Suprapubic skin (tissue), 4 donors: ENCODE data around the gene KRTCAP3. TPM values are rescaled to one million over a fixed set of nuclear protein-coding genes. Genes with fewer than 3 reads are reported as not detected.

ENCODE experiments used
- DNase-seq, 2 donors: peaks; one replicate each; pipeline ENCODE4 v3.0.0-alpha.2; 2019; ENCODE audit warnings: low spot score in 2 of 2
- H3K27ac ChIP-seq: fragments of 200-600 bp; sonication (generic); one replicate; pipeline ENCODE4 v1.5.1; 2019
- H3K27me3 ChIP-seq: fragments of 200-600 bp; sonication (generic); one replicate; pipeline ENCODE4 v1.5.1; 2019
- H3K36me3 ChIP-seq: fragments of 200-600 bp; sonication (generic); one replicate; pipeline ENCODE4 v1.5.1; 2019
- H3K4me1 ChIP-seq: fragments of 200-600 bp; sonication (generic); one replicate; pipeline ENCODE4 v1.5.1; 2019
- H3K4me3 ChIP-seq: fragments of 200-600 bp; sonication (generic); one replicate; pipeline ENCODE4 v1.5.1; 2019; ENCODE audit warnings: mild to moderate bottlenecking
- H3K9me3 ChIP-seq: fragments of 200-600 bp; sonication (generic); one replicate; pipeline ENCODE4 v1.5.1; 2019
- CTCF ChIP-seq, 2 donors: fragments of 200-600 bp in 1 of 2; fragments of 450-650 bp in 1 of 2; sonication (generic) in 1 of 2; IDR thresholded peaks; one replicate each; pipeline ENCODE4 v1.5.1; 2016 to 2019; ENCODE audit warnings: antibody characterized with exemption in 2 of 2, mild to moderate bottlenecking in 1 of 2, moderate library complexity in 1 of 2
- EP300 ChIP-seq: sonication (generic); formaldehyde crosslinking; IDR thresholded peaks from one replicate; pipeline ENCODE4 v1.6.1; 2017; ENCODE audit warnings: antibody characterized with exemption
- POLR2A ChIP-seq, 2 donors: fragments of 450-650 bp; IDR thresholded peaks; one replicate each; pipeline ENCODE4 v1.6.1; 2017; ENCODE audit warnings: antibody characterized with exemption in 2 of 2, mild to moderate bottlenecking in 2 of 2, moderate library complexity in 2 of 2
- POLR2AphosphoS5 ChIP-seq, 3 donors: sonication (generic); formaldehyde crosslinking; IDR thresholded peaks; one replicate each; pipeline ENCODE4 v1.6.1; 2017; ENCODE audit warnings: antibody characterized with exemption in 3 of 3
- WGBS: methylation state at CpG from one replicate; pipeline ENCODE4 v1.1.5; 2018; 5-methylcytosine and 5-hydroxymethylcytosine counted together
- total RNA-seq, 4 donors: library from RNA; depleted of rRNA; stranded (reverse); fragments of >200 nt; gene quantifications; one replicate each; pipeline ENCODE4 v1.1.0, GENCODE V29; 2016

Gene KRTCAP3
- total RNA-seq, 4 donors from 2014 or later = 31.0 to 50.1 (median 42.2) TPM

GRCh38 chr2:27445615-27446014 is 3.4 kb downstream of the KRTCAP3 start:
- Histone ChIP-seq H3K36me3 (peaks cover 48% of the 10 kb centered on the region), H3K27ac (peak overlapping the region; percentile 61), H3K4me1 (peaks cover 24% of the 10 kb centered on the region), H3K27me3 (no peaks in the 10 kb centered on the region), H3K9me3 (no peaks in the 10 kb centered on the region), H3K4me3 (no peak overlapping the region)
- peak in 1 of 2 donors; percentile 63 for DNase-seq
- no peak for TF ChIP-seq CTCF (IDR thresholded peaks at IDR 0.05)
- no peak for TF ChIP-seq EP300
- no peak for TF ChIP-seq POLR2AphosphoS5 (IDR thresholded peaks at IDR 0.05)
- TF ChIP-seq POLR2A (IDR thresholded peaks at IDR 0.05) = no peak
- WGBS = 45% methylated on average over 8 of the region's 8 CpGs

- peaks cover 43% of the 10 kb centered on the region for H3K36me3 ChIP-seq
- TF ChIP-seq POLR2A (IDR thresholded peaks at IDR 0.05) = no peak
- no peak for TF ChIP-seq EP300
- TF ChIP-seq CTCF (IDR thresholded peaks at IDR 0.05) = no peak
- peak overlapping the region; percentile 61 for H3K27ac ChIP-seq
- WGBS = 33% methylated on average over 3 of the region's 3 CpGs
- H3K4me3 ChIP-seq = no peak overlapping the region
- no peaks in the 10 kb centered on the region for H3K9me3 ChIP-seq
- peak in 1 of 2 donors; percentile 70 for DNase-seq
- H3K4me1 ChIP-seq = peaks cover 24% of the 10 kb centered on the region
- H3K27me3 ChIP-seq = no peaks in the 10 kb centered on the region
Measured at GRCh38 chr2:27446057-27446456, 3.9 kb downstream of the KRTCAP3 start.

- Histone ChIP-seq H3K4me1 (peaks cover 13% of the 10 kb centered on the region), H3K27me3 (no peaks in the 10 kb centered on the region), H3K4me3 (no peak overlapping the region), H3K9me3 (no peaks in the 10 kb centered on the region), H3K36me3 (peaks cover 46% of the 10 kb centered on the region), H3K27ac (no peak overlapping the region)
- DNase-seq = no peak
- 94% methylated on average over 3 of the region's 3 CpGs for WGBS
- TF ChIP-seq EP300 (no peak), CTCF (IDR thresholded peaks at IDR 0.05) (no peak), POLR2AphosphoS5 (IDR thresholded peaks at IDR 0.05) (no peak), POLR2A (IDR thresholded peaks at IDR 0.05) (no peak)
Measured at GRCh38 chr2:27448381-27448780, 6.2 kb downstream of the KRTCAP3 start.

- no peak for TF ChIP-seq EP300
- Histone ChIP-seq H3K9me3 (no peaks in the 10 kb centered on the region), H3K27me3 (no peaks in the 10 kb centered on the region), H3K4me1 (peaks cover 3% of the 10 kb centered on the region), H3K36me3 (peaks cover 73% of the 10 kb centered on the region), H3K4me3 (no peak overlapping the region), H3K27ac (no peak overlapping the region)
- 100% methylated on average over 1 of the region's 1 CpG for WGBS
- no peak for DNase-seq
Measured at GRCh38 chr2:27451095-27451494, 8.9 kb downstream of the KRTCAP3 start.

- no peak for DNase-seq
- TF ChIP-seq EP300 = no peak
- TF ChIP-seq CTCF (IDR thresholded peaks at IDR 0.05) = no peak
- TF ChIP-seq POLR2AphosphoS5 (IDR thresholded peaks at IDR 0.05) = no peak
- no peak for TF ChIP-seq POLR2A (IDR thresholded peaks at IDR 0.05)
- H3K9me3 ChIP-seq = no peaks in the 10 kb centered on the region
- peaks cover 87% of the 10 kb centered on the region for H3K36me3 ChIP-seq
- no peaks in the 10 kb centered on the region for H3K27me3 ChIP-seq
- H3K27ac ChIP-seq = no peak overlapping the region
- no peak overlapping the region for H3K4me3 ChIP-seq
- H3K4me1 ChIP-seq = no peaks in the 10 kb centered on the region
- 91% methylated on average over 7 of the region's 7 CpGs for WGBS
Measured at GRCh38 chr2:27453968-27454367, 11.8 kb downstream of the KRTCAP3 start.

- no peak for DNase-seq
Measured at GRCh38 chr2:27461118-27461517, 18.9 kb downstream of the KRTCAP3 start.

More at GRCh38 chr2:27461118-27461517, 18.9 kb downstream of the KRTCAP3 start:
- Histone ChIP-seq H3K4me3 (no peak overlapping the region), H3K4me1 (no peaks in the 10 kb centered on the region), H3K9me3 (no peaks in the 10 kb centered on the region), H3K36me3 (peaks cover 65% of the 10 kb centered on the region), H3K27me3 (no peaks in the 10 kb centered on the region), H3K27ac (no peak overlapping the region)
- TF ChIP-seq CTCF (IDR thresholded peaks at IDR 0.05) (no peak), POLR2AphosphoS5 (IDR thresholded peaks at IDR 0.05) (no peak), POLR2A (IDR thresholded peaks at IDR 0.05) (no peak), EP300 (no peak)
- 85% methylated on average over 8 of the region's 8 CpGs for WGBS
